ENCODE data around the gene KCNQ1. TPM values are rescaled to one million over a fixed set of nuclear protein-coding genes. Genes with fewer than 3 reads are reported as not detected.

Gene KCNQ1
- total RNA-seq, 1 donor from 2014 or later = 0.86 TPM

DNA sequence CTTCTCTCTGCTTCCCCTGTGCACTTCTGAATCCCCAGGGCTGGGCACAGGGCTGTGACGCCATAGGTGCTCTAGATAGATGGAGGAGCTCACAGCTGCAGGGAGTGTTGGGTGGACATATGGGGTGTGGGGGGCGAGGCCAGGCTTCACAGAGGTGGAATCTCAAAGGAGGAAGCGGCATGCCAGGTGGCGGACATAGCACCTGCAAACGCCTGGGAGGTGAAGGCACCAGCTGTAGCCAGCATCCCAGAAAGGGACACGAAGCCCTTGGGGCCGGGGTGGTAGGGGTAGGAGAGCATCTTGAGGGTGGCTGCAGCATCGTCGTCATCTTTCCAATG, 269.6 kb downstream of the KCNQ1 start:
- TF ChIP-seq, protein P1, sequence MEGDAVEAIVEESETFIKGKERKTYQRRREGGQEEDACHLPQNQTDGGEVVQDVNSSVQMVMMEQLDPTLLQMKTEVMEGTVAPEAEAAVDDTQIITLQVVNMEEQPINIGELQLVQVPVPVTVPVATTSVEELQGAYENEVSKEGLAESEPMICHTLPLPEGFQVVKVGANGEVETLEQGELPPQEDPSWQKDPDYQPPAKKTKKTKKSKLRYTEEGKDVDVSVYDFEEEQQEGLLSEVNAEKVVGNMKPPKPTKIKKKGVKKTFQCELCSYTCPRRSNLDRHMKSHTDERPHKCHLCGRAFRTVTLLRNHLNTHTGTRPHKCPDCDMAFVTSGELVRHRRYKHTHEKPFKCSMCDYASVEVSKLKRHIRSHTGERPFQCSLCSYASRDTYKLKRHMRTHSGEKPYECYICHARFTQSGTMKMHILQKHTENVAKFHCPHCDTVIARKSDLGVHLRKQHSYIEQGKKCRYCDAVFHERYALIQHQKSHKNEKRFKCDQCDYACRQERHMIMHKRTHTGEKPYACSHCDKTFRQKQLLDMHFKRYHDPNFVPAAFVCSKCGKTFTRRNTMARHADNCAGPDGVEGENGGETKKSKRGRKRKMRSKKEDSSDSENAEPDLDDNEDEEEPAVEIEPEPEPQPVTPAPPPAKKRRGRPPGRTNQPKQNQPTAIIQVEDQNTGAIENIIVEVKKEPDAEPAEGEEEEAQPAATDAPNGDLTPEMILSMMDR (conservative IDR thresholded peaks at IDR 0.05) = no peak
- H3K4me3 Mint-ChIP-seq = no peak overlapping the region
- peaks cover 10% of the 10 kb centered on the region for H3K9me3 Mint-ChIP-seq
- H3K4me1 Mint-ChIP-seq = peaks cover 6% of the 10 kb centered on the region
- DNase-seq (ENCODE audit: low read depth, low spot score) = no peak
- H3K36me3 Mint-ChIP-seq (ENCODE audit: low read depth) = no peaks in the 10 kb centered on the region
- H3K27me3 Mint-ChIP-seq (ENCODE audit: low read depth) = peaks cover 35% of the 10 kb centered on the region
- no peak overlapping the region for H3K27ac Mint-ChIP-seq (ENCODE audit: unreplicated experiment)

DNA sequence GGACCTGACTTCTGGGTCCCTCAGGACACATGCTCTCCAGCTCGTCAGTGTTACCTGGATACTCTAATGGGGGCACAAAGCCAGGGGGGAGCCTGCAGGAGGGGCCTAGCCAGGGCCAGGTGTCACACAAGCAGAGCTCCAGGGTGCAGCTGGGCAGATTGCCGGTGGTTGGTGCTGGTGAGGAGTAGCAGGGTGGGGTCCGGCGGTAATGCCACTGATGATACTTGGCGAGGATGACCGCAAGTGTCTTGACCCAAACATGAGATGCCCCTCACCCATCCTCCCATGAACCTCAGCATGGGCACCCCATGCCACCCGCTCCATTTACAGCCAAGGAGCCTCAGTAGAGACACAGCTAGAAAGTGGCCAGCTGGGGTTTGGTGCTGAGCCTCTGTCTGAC, 270.1 kb downstream of the KCNQ1 start:
- peaks cover 39% of the 10 kb centered on the region for H3K27me3 Mint-ChIP-seq (ENCODE audit: low read depth)
- peaks cover 8% of the 10 kb centered on the region for H3K9me3 Mint-ChIP-seq
- TF ChIP-seq, protein P1 (conservative IDR thresholded peaks at IDR 0.05) = no peak
- no peaks in the 10 kb centered on the region for H3K36me3 Mint-ChIP-seq (ENCODE audit: low read depth)
- no peak for DNase-seq (ENCODE audit: low read depth, low spot score)
- peaks cover 9% of the 10 kb centered on the region for H3K4me1 Mint-ChIP-seq
- H3K4me3 Mint-ChIP-seq = no peak overlapping the region
- H3K27ac Mint-ChIP-seq (ENCODE audit: unreplicated experiment) = peak overlapping the region; percentile 19

DNA sequence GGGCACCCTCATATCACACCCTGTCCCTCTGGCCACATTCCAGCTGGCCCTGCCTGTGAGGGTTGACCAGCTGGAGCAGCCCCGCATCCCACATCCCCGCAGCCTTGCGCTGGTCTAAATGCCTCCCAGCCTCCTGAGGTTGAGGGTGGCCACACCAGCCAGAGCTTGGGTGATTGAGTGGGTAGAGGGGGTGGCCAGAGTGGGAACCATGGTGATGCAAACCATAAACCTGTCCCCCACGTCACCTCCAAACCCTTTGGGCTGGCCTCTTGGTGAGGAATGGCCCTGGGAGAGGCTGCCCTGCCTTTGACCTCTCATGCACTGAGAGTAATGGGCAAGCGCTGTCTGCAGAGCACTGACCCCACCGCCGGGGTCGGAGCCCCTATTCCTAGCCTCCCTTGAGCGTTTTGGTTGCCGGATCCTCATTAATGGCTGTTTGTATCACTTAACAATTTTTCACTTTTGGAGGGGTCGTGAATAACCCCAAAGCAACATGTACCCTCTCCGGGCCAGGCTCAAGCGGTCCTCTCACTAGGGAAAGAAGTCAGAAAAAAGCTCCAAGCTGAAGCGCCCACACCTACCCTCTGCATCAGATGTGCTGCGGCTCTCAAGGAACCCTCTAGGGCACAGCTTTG, 271.0 kb downstream of the KCNQ1 start:
- Mint-ChIP-seq H3K9me3 (peaks cover 1% of the 10 kb centered on the region), H3K36me3 (ENCODE audit: low read depth) (no peaks in the 10 kb centered on the region), H3K27me3 (ENCODE audit: low read depth) (peaks cover 45% of the 10 kb centered on the region), H3K4me1 (peaks cover 15% of the 10 kb centered on the region), H3K4me3 (no peak overlapping the region), H3K27ac (ENCODE audit: unreplicated experiment) (no peak overlapping the region)
- DNase-seq (ENCODE audit: low read depth, low spot score) = no peak
- TF ChIP-seq, protein P1 (conservative IDR thresholded peaks at IDR 0.05) = no peak

DNA sequence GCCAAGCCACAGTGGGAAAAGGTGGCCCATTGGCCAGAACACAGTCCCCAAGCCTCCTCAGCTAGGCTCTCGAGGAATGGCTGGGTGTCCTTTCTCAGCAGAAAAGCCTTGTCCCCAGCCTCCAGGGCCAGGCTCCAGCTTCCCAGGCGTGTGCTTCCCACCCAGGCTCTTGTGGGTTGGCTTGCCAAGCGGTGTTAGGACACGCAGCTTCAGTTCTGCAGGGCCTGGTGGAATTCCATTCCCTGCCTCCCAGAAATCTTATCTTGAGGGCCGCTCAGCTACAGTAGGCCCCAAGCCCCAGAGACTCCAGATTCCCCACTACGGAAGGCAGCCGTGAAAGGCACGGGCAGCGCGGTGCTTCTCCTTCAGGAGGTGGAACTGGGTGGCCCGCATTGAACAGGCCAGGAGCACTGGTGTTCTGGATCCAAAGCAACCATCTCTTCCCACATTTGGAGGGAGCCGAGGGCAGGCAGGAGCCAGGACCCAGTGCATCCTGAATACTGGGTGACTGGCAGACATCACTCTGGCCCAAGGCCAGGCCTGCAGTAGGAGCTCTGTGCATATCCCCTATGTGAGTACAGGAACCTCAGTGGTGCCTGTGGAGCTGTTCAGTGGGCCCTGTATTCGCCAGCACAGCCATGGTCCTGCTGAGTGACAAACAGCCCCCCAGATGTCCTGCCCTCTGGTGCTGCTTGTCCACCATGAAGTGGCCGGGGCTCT, 271.7 kb downstream of the KCNQ1 start:
- DNase-seq (ENCODE audit: low read depth, low spot score) = no peak
- Mint-ChIP-seq H3K27ac (ENCODE audit: unreplicated experiment) (no peak overlapping the region), H3K4me3 (no peak overlapping the region), H3K27me3 (ENCODE audit: low read depth) (peaks cover 51% of the 10 kb centered on the region), H3K4me1 (peaks cover 22% of the 10 kb centered on the region), H3K36me3 (ENCODE audit: low read depth) (no peaks in the 10 kb centered on the region), H3K9me3 (no peaks in the 10 kb centered on the region)
- TF ChIP-seq, protein P1 (conservative IDR thresholded peaks at IDR 0.05) = no peak

DNA sequence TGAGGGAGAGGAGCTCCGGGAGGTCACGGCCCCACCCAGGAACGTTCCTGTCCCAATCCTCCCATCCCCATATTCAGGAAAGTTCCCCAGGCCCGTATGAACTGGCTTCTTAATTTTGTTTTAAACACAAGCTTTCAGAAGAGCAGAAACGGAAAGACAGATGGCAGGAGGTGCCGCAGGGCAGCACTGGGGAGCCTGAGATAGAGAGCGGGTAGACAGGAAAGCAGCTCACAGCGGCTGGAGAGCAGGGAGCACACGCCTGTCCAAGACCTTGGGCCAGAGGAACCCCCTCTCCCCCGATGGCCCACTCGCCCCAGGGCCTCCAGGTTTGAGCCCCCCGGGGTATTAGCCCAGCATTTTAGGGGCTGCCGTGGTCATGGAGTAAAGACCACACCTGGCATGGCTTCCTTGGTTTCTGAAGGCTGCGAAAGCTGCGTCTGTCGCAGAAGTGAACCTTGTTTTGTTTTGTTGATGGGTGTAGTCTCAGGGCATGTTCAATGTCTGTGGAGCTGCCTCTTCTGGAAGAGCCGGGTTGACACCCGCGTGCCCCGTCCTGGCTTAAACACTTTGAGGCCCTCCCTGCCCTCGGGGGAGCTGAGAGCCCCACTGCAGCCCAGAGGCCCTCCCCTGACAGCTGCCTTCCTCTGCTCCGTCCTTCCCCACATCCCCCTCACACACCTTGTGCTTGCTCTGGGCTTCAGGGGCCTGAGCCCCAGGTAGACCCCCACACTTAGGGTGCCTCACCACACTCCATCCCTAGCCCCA, 272.9 kb downstream of the KCNQ1 start:
- peaks cover 30% of the 10 kb centered on the region for H3K4me1 Mint-ChIP-seq
- no peaks in the 10 kb centered on the region for H3K9me3 Mint-ChIP-seq
- H3K27me3 Mint-ChIP-seq (ENCODE audit: low read depth) = peaks cover 60% of the 10 kb centered on the region
- H3K27ac Mint-ChIP-seq (ENCODE audit: unreplicated experiment) = no peak overlapping the region
- DNase-seq (ENCODE audit: low read depth, low spot score) = no peak
- H3K36me3 Mint-ChIP-seq (ENCODE audit: low read depth) = no peaks in the 10 kb centered on the region
- H3K4me3 Mint-ChIP-seq = no peak overlapping the region
- TF ChIP-seq, protein P1 (conservative IDR thresholded peaks at IDR 0.05) = no peak
